SK-N-SH (cell line): Measurements from ENCODE around the gene ZNF546. TPM values are rescaled to one million over a fixed set of nuclear protein-coding genes. Genes with fewer than 3 reads are reported as not detected.

Experiments used
- CTCF ChIA-PET: fragments of 300-600, 350-600 bp; formaldehyde crosslinking; extraction: SDS; loops from one replicate; lab custom pipeline; 2021; lab: Yijun Ruan, JAX
- POLR2A ChIA-PET: fragments of 350-600 bp; sonication (Branson Sonifier 250); formaldehyde crosslinking; extraction: SDS; loops from one replicate; lab custom pipeline; 2020; ENCODE audit warnings: antibody characterized with exemption, inconsistent platforms; lab: Yijun Ruan, JAX
- DNase-seq: peaks from one replicate; pipeline ENCODE4 v3.0.0; 2012
- H2AFZ ChIP-seq: fragments of 200-600 bp; sonication (generic); 2 replicates; pipeline ENCODE4 v1.8.1; 2016; ENCODE audit warnings: antibody characterized with exemption, mild to moderate bottlenecking, low read depth
- H3F3A ChIP-seq: fragments of 200-600 bp; sonication (generic); replicated peaks from 2 replicates; pipeline ENCODE3; 2016; ENCODE audit warnings: antibody characterized with exemption, mild to moderate bottlenecking; ENCODE audit not compliant: insufficient read depth
- H3K27ac ChIP-seq, 2 experiments: fragments of 200-500 bp in 1 of 2; fragments of 200-600 bp in 1 of 2; sonication (Bioruptor generic) in 1 of 2; sonication (generic), shearing (Covaris generic) in 1 of 2; 2 replicates each; pipeline versions ENCODE4 v1.5.1 to v1.6.1; 2014 to 2016; ENCODE audit warnings: low read depth in 2 of 2, inconsistent platforms in 1 of 2, low read length in 1 of 2, mild to moderate bottlenecking in 1 of 2, mixed read lengths in 1 of 2
- H3K27me3 ChIP-seq: fragments of 200-600 bp; sonication (generic), shearing (Covaris generic); 2 replicates; pipeline ENCODE4 v1.6.1; 2016; ENCODE audit warnings: mixed run types; ENCODE audit not compliant: insufficient read depth
- H3K36me3 ChIP-seq, 2 experiments: fragments of 200-500 bp in 1 of 2; fragments of 200-600 bp in 1 of 2; sonication (Bioruptor generic) in 1 of 2; sonication (generic) in 1 of 2; replicated peaks in 1 of 2; 2 replicates each; pipeline versions ENCODE3 to v1.5.1; 2014 to 2016; ENCODE audit warnings: low read length in 1 of 2, mild to moderate bottlenecking in 1 of 2; ENCODE audit not compliant: insufficient read depth in 2 of 2, control insufficient read depth in 1 of 2
- H3K4me1 ChIP-seq, 2 experiments: fragments of 200-500 bp in 1 of 2; fragments of 200-600 bp in 1 of 2; sonication (Bioruptor generic) in 1 of 2; sonication (generic), shearing (Covaris generic) in 1 of 2; 2 replicates each; pipeline versions ENCODE4 v1.5.1 to v1.6.1; 2014 to 2016; ENCODE audit warnings: low read depth in 1 of 2, low read length in 1 of 2, mixed run types in 1 of 2; ENCODE audit not compliant: insufficient read depth in 2 of 2, control insufficient read depth in 1 of 2
- H3K4me2 ChIP-seq: fragments of 200-600 bp; sonication (generic), shearing (Covaris generic); 2 replicates; pipeline ENCODE4 v1.6.1; 2017; ENCODE audit warnings: mixed run types
- H3K4me3 ChIP-seq, 2 experiments: fragments of 200-500 bp in 1 of 2; fragments of 200-600 bp in 1 of 2; sonication (Bioruptor generic) in 1 of 2; sonication (generic), shearing (Covaris generic) in 1 of 2; 2 replicates each; pipeline versions ENCODE4 v1.5.1 to v1.8.1; 2014 to 2016; ENCODE audit warnings: low read depth in 2 of 2, inconsistent platforms in 1 of 2, low read length in 1 of 2, mild to moderate bottlenecking in 1 of 2, mixed read lengths in 1 of 2, moderate library complexity in 1 of 2
- H3K79me2 ChIP-seq: fragments of 200-600 bp; sonication (generic); 2 replicates; pipeline ENCODE4 v1.8.1; 2017; ENCODE audit warnings: mild to moderate bottlenecking; ENCODE audit not compliant: insufficient read depth
- H3K9ac ChIP-seq: fragments of 200-600 bp; sonication (generic); 2 replicates; pipeline ENCODE4 v1.6.1; 2017; ENCODE audit warnings: mixed run types
- H3K9me2 ChIP-seq: fragments of 200-600 bp; sonication (generic); 2 replicates; pipeline ENCODE4 v1.6.1; 2017; ENCODE audit warnings: mixed run types
- H3K9me3 ChIP-seq: fragments of 200-600 bp; sonication (generic); 2 replicates; pipeline ENCODE4 v1.6.1; 2017; ENCODE audit warnings: mixed run types, mild to moderate bottlenecking, moderate library complexity
- H4K20me1 ChIP-seq: fragments of 200-600 bp; sonication (generic); 2 replicates; pipeline ENCODE4 v1.6.1; 2017; ENCODE audit warnings: mild to moderate bottlenecking, mixed run types; ENCODE audit not compliant: insufficient read depth
- ELF1 ChIP-seq: IDR thresholded peaks from 2 replicates; pipeline ENCODE4 v1.4.0; 2012
- EP300 ChIP-seq, 2 experiments: IDR thresholded peaks; 2 replicates each; pipeline versions ENCODE4 v1.4.0 to v1.6.1; 2012; ENCODE audit warnings: borderline replicate concordance in 1 of 2, low read depth in 1 of 2, low read length in 1 of 2
- EZH2phosphoT487 ChIP-seq: fragments of 200-600 bp; sonication (generic); IDR thresholded peaks from 2 replicates; pipeline ENCODE4 v1.6.1; 2017; ENCODE audit warnings: low read depth, mixed run types, mild to moderate bottlenecking, antibody characterized with exemption, moderate library complexity, borderline replicate concordance
- FOXJ3 ChIP-seq: sonication (generic); formaldehyde crosslinking; IDR thresholded peaks from 2 replicates; pipeline ENCODE4 v1.5.1; 2020; ENCODE audit warnings: mild to moderate bottlenecking, missing genetic modification reagents
- FOXM1 ChIP-seq: IDR thresholded peaks from 2 replicates; pipeline ENCODE4 v1.4.0; 2012; ENCODE audit warnings: low read depth, mild to moderate bottlenecking
- IRF3 ChIP-seq: fragments of 150-350 bp; IDR thresholded peaks from 2 replicates; pipeline ENCODE4 v1.6.1; 2016; ENCODE audit warnings: mild to moderate bottlenecking, low read depth, low read length
- MAX ChIP-seq: IDR thresholded peaks from 2 replicates; pipeline ENCODE4 v1.4.0; 2012; ENCODE audit warnings: low read depth
- MXI1 ChIP-seq: IDR thresholded peaks from 2 replicates; pipeline ENCODE4 v1.6.1; 2012; ENCODE audit warnings: mild to moderate bottlenecking, low read depth, low read length, improper control_type of control experiment
- NFIC ChIP-seq: IDR thresholded peaks from 2 replicates; pipeline ENCODE4 v1.4.0; 2012; ENCODE audit warnings: borderline replicate concordance
- PBX3 ChIP-seq: IDR thresholded peaks from 2 replicates; pipeline ENCODE4; 2012
- RAD21 ChIP-seq: IDR thresholded peaks from 2 replicates; pipeline ENCODE4 v1.6.1; 2012; ENCODE audit warnings: mild to moderate bottlenecking, low read length
- RFX5 ChIP-seq: IDR thresholded peaks from 2 replicates; pipeline ENCODE4 v1.6.1; 2012; ENCODE audit warnings: mild to moderate bottlenecking, improper control_type of control experiment, low read length
- RXRA ChIP-seq: IDR thresholded peaks from 2 replicates; pipeline ENCODE4 v1.4.0; 2012; ENCODE audit warnings: low read depth, mild to moderate bottlenecking, borderline replicate concordance
- SIN3A ChIP-seq: IDR thresholded peaks from 2 replicates; pipeline ENCODE4 v1.6.1; 2012; ENCODE audit warnings: low read depth, mild to moderate bottlenecking, low read length, moderate library complexity, borderline replicate concordance
- SMC3 ChIP-seq: IDR thresholded peaks from 2 replicates; pipeline ENCODE4 v1.6.1; 2012; ENCODE audit warnings: low read depth, low read length, improper control_type of control experiment
- TAF1 ChIP-seq: IDR thresholded peaks from 2 replicates; pipeline ENCODE4 v1.6.1; 2012; ENCODE audit warnings: low read depth, mild to moderate bottlenecking, low read length, moderate library complexity, borderline replicate concordance
- TCF12 ChIP-seq: IDR thresholded peaks from 2 replicates; pipeline ENCODE4 v1.4.0; 2012
- TEAD4 ChIP-seq: IDR thresholded peaks from 2 replicates; pipeline ENCODE4 v1.4.0; 2012; ENCODE audit warnings: mild to moderate bottlenecking, borderline replicate concordance; ENCODE audit not compliant: insufficient read depth
- WGBS: methylation state at CpG from one replicate; pipeline ENCODE4 v1.1.6; 2017; ENCODE audit warnings: low lambda C conversion rate; 5-methylcytosine and 5-hydroxymethylcytosine counted together
- polyA plus RNA-seq, 3 experiments: library from polyadenylated mRNA; depleted of rRNA; stranded (reverse); fragments of >200 nt; gene quantifications; 2 replicates each; pipeline ENCODE4 v1.2.3, GENCODE V29; 2012
- TF ChIP-seq, protein P1 (sequence below): IDR thresholded peaks from 2 replicates; pipeline ENCODE4 v1.4.0; 2012; ENCODE audit warnings: low read depth, borderline replicate concordance
- TF ChIP-seq, protein P2 (sequence below): fragments of 200-600 bp; sonication (generic); IDR thresholded peaks from 2 replicates; pipeline ENCODE4 v1.6.1; 2017; ENCODE audit warnings: antibody characterized with exemption, mild to moderate bottlenecking, moderate library complexity

ZNF546 gene
- polyA plus RNA-seq, 1 of the 3 experiments (the other 2 are of a cell fraction): 0.87 TPM

DNA sequence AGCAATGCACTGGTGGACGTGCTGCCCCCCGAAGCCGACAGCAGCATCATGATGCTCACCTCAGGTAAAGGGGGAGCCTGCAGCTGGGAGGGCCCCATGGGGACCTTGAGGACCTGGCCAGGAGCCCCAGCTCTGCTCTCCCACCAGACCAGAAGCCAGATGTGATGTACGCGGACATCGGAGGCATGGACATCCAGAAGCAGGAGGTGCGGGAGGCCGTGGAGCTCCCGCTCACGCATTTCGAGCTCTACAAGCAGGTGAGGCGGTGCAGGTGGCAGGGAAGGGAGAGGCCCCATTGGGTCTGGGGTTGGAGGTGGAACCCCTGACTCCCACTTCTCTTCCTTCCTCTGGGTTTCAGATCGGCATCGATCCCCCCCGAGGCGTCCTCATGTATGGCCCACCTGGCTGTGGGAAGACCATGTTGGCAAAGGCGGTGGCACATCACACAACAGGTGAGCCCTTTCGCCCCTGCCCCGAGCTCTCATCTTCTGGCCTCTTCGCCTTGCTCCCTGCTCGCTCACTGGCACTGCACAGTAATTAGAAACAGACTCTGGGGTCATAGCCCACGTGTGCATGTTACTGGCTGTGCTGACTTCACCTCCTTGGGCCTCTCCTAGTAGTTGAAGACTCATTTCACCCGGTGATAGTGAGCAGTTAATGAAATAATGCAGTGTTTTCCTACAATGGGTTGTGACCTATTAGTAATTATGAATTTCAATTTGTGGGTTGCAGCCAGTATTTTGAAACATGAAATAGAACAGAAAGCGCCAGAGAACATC, 22.3 kb upstream of the ZNF546 start:
- Histone ChIP-seq H3K9ac (no peak overlapping the region), H3K4me3 (no peak overlapping the region), H3K9me3 (no peaks in the 10 kb centered on the region), H3F3A (peaks cover 3% of the 10 kb centered on the region), H3K36me3 (peaks cover 49 to 54% of the 10 kb centered on the region in 2 experiments), H3K4me1 (peaks cover 12 to 14% of the 10 kb centered on the region in 2 experiments; a peak in 2 of 4 replicates), H3K79me2 (peaks cover 40% of the 10 kb centered on the region), H3K9me2 (no peaks in the 10 kb centered on the region), H4K20me1 (no peaks in the 10 kb centered on the region), H3K27ac (no peak overlapping the region), H3K4me2 (no peak overlapping the region), H3K27me3 (no peaks in the 10 kb centered on the region), H2AFZ (no peak overlapping the region)
- POLR2A ChIA-PET: no interaction called here
- CTCF ChIA-PET: no interaction called here
- no peak for DNase-seq
- TF ChIP-seq, protein P1, sequence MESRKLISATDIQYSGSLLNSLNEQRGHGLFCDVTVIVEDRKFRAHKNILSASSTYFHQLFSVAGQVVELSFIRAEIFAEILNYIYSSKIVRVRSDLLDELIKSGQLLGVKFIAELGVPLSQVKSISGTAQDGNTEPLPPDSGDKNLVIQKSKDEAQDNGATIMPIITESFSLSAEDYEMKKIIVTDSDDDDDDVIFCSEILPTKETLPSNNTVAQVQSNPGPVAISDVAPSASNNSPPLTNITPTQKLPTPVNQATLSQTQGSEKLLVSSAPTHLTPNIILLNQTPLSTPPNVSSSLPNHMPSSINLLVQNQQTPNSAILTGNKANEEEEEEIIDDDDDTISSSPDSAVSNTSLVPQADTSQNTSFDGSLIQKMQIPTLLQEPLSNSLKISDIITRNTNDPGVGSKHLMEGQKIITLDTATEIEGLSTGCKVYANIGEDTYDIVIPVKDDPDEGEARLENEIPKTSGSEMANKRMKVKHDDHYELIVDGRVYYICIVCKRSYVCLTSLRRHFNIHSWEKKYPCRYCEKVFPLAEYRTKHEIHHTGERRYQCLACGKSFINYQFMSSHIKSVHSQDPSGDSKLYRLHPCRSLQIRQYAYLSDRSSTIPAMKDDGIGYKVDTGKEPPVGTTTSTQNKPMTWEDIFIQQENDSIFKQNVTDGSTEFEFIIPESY: no peak
- no peak for TF ChIP-seq RFX5
- no peak for TF ChIP-seq NFIC
- no peak for TF ChIP-seq PBX3
- no peak for TF ChIP-seq SIN3A
- no peak for TF ChIP-seq TEAD4
- no peak for TF ChIP-seq ELF1
- TF ChIP-seq TCF12: no peak
- no peak for TF ChIP-seq EP300 (IDR thresholded peaks at IDR 0.05; ENCODE audit: borderline replicate concordance in 1 of 2, low read depth in 1 of 2, low read length in 1 of 2)
- TF ChIP-seq MAX: no peak
- no peak for TF ChIP-seq TAF1
- TF ChIP-seq FOXM1: no peak
- TF ChIP-seq IRF3: no peak
- TF ChIP-seq MXI1: no peak
- TF ChIP-seq RAD21: no peak
- no peak for TF ChIP-seq FOXJ3 (CRISPR knock-in tag)
- no peak for TF ChIP-seq RXRA
- TF ChIP-seq, protein P2, sequence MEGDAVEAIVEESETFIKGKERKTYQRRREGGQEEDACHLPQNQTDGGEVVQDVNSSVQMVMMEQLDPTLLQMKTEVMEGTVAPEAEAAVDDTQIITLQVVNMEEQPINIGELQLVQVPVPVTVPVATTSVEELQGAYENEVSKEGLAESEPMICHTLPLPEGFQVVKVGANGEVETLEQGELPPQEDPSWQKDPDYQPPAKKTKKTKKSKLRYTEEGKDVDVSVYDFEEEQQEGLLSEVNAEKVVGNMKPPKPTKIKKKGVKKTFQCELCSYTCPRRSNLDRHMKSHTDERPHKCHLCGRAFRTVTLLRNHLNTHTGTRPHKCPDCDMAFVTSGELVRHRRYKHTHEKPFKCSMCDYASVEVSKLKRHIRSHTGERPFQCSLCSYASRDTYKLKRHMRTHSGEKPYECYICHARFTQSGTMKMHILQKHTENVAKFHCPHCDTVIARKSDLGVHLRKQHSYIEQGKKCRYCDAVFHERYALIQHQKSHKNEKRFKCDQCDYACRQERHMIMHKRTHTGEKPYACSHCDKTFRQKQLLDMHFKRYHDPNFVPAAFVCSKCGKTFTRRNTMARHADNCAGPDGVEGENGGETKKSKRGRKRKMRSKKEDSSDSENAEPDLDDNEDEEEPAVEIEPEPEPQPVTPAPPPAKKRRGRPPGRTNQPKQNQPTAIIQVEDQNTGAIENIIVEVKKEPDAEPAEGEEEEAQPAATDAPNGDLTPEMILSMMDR: no peak
- no peak for TF ChIP-seq EZH2phosphoT487
- no peak for TF ChIP-seq SMC3
- WGBS: 93% methylated on average over 21 of the region's 24 CpGs
